Natural killer cell treated with Interleukin-12 subunit alpha and Interleukin-12 subunit beta and Interleukin-15 and Interleukin-18, amount 100 ng/mL, for 72 hours (primary cell): ENCODE data around the gene SLC30A2. TPM values are rescaled to one million over a fixed set of nuclear protein-coding genes. Genes with fewer than 3 reads are reported as not detected.

Experiments
- ATAC-seq, 2 donors: fragments of 150-1000 bp; cut with Tn5 transposase in 1 of 2; sonication (Bioruptor Pico), chemical (Tn5 transposase) in 1 of 2; 2 replicates each; pipeline ENCODE4 v1.10.0; 2021
- DNase-seq: peaks from one replicate; pipeline ENCODE4 v3.0.0; 2022; ENCODE audit warnings: low spot score
- H3K27ac Mint-ChIP-seq, 2 donors: 1 replicate in 1 of 2; 2 replicates in 1 of 2; pipeline ENCODE4 v1.8.0; 2022; ENCODE audit warnings: mixed read lengths in 2 of 2, mild to moderate bottlenecking in 1 of 2, moderate library complexity in 1 of 2
- H3K27me3 Mint-ChIP-seq, 2 donors: 1 replicate in 1 of 2; 2 replicates in 1 of 2; pipeline ENCODE4 v1.8.0; 2022; ENCODE audit warnings: mixed read lengths in 2 of 2
- H3K36me3 Mint-ChIP-seq: one replicate; pipeline ENCODE4 v1.8.0; 2022; ENCODE audit warnings: mixed read lengths
- H3K4me1 Mint-ChIP-seq, 2 donors: 1 replicate in 1 of 2; 2 replicates in 1 of 2; pipeline ENCODE4 v1.8.0; 2022; ENCODE audit warnings: low read depth in 2 of 2, mixed read lengths in 2 of 2, mild to moderate bottlenecking in 1 of 2
- H3K4me3 Mint-ChIP-seq: one replicate; pipeline ENCODE4 v1.8.0; 2022; ENCODE audit warnings: mixed read lengths
- H3K9me3 Mint-ChIP-seq: 2 replicates; pipeline ENCODE4 v1.8.0; 2022; ENCODE audit warnings: mixed read lengths
- total RNA-seq, 2 donors: library from RNA; stranded (reverse); gene quantifications; one replicate each; pipeline ENCODE4 v1.2.3, GENCODE V29; 2022

The SLC30A2 gene
- total RNA-seq, 2 donors from 2014 or later = not detected

DNA sequence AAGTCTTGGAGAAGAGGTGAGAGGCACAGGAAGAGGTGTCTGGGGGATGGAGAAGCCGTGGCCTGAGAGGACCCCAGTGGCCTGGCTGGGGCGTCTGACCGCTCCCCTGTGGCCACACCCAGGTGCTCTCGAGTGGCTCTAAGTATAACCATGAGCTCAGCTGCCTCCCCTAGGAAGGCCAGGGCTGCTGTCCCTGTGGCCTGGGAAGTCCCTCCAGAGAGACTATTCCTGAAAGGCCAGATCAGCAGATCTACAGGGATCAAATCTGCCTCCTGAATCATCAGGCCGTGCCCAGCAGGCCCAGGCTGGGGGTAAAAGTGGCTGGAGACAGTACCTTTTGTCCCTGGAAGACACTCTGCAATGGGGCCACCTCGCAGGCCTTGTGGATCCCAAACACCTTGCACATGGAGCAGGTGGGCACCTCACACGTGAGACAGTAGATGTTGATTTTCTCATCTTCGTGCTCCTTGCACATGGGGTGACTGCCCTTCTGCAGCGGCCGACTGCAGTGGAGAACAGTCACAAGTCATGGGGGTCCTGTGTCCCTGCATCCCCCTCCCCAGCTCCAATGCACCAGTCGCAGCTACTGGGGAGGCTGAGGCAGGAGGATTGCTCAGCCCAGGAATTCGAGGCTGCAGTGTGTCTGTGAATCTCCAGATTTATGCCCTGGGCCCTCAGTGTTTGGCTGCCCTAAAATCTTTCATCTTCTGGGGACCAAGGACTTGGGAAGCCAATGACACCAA lies 15.1 kb upstream of the SLC30A2 start:
- ATAC-seq = no peak
- no peak overlapping the region for H3K4me3 Mint-ChIP-seq
- H3K36me3 Mint-ChIP-seq = no peaks in the 10 kb centered on the region
- no peak for DNase-seq
- H3K27me3 Mint-ChIP-seq = peaks cover 13 to 23% of the 10 kb centered on the region in 2 donors
- no peaks in the 10 kb centered on the region for H3K4me1 Mint-ChIP-seq
- H3K9me3 Mint-ChIP-seq = no peaks in the 10 kb centered on the region
- no peak overlapping the region for H3K27ac Mint-ChIP-seq

DNA sequence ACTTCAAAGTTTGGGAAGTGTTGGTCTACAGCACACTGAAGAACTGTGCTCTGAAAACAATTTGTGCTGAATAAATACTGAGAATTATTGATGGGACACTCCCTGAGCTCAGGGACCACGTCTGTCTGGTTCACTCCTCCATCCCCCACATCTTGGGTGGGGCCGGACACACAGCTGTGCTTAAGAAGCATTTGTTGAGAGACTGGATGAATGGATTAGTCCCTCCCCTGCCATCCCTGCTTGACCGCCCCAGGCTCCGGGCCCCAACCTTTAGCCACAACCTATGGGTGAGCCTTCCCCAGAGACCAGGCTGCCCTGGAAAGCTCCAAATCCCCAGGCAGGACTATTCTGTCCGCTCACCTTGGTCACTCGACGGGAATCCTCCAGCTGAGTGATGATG lies 14.0 kb upstream of the SLC30A2 start:
- H3K27ac Mint-ChIP-seq = no peak overlapping the region
- H3K27me3 Mint-ChIP-seq = peaks cover 19 to 26% of the 10 kb centered on the region in 2 donors
- H3K9me3 Mint-ChIP-seq = no peaks in the 10 kb centered on the region
- no peaks in the 10 kb centered on the region for H3K36me3 Mint-ChIP-seq
- no peak overlapping the region for H3K4me3 Mint-ChIP-seq
- no peak for ATAC-seq
- no peak for DNase-seq
- H3K4me1 Mint-ChIP-seq = no peaks in the 10 kb centered on the region

- no peaks in the 10 kb centered on the region for H3K36me3 Mint-ChIP-seq
- H3K9me3 Mint-ChIP-seq = no peaks in the 10 kb centered on the region
- DNase-seq (no peak), ATAC-seq (no peak)
- H3K4me1 Mint-ChIP-seq = no peaks in the 10 kb centered on the region
- no peak overlapping the region for H3K4me3 Mint-ChIP-seq
- peaks cover 26 to 37% of the 10 kb centered on the region in 2 donors for H3K27me3 Mint-ChIP-seq
- H3K27ac Mint-ChIP-seq = no peak overlapping the region
Observed at GRCh38 chr1:26058052-26058595, 12.2 kb upstream of the SLC30A2 start.

DNA sequence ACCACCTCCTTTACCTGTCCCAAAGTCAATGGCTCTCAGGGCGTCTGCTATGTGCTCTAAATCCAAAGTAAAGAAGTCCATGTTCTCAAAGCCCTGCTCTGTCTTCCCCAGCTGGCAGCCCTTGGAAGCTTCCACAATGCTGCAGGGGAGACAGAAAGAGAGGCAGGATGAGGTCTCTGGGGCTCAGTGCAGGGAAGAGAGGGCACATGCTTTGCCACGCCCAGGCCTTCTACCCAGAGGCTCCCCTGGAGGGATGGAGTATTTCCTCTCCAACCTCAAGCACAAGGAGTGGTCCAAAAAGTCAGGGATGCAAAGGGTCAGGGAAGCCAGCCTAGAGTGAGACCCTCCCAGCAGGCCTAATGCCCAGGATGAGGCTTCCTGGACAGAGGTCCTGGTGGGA lies 11.3 kb upstream of the SLC30A2 start:
- Mint-ChIP-seq H3K27me3 (peaks cover 26 to 39% of the 10 kb centered on the region in 2 donors), H3K4me1 (no peaks in the 10 kb centered on the region), H3K27ac (no peak overlapping the region), H3K36me3 (no peaks in the 10 kb centered on the region), H3K9me3 (no peaks in the 10 kb centered on the region), H3K4me3 (no peak overlapping the region)
- DNase-seq = no peak
- ATAC-seq = no peak

GRCh38 chr1:26055041-26055440 lies 9.1 kb upstream of the SLC30A2 start:
- Mint-ChIP-seq H3K9me3 (no peaks in the 10 kb centered on the region), H3K36me3 (no peaks in the 10 kb centered on the region), H3K27me3 (peaks cover 35 to 57% of the 10 kb centered on the region in 2 donors), H3K27ac (no peak overlapping the region), H3K4me3 (no peak overlapping the region), H3K4me1 (no peaks in the 10 kb centered on the region)
- no peak for DNase-seq
- no peak for ATAC-seq

DNA sequence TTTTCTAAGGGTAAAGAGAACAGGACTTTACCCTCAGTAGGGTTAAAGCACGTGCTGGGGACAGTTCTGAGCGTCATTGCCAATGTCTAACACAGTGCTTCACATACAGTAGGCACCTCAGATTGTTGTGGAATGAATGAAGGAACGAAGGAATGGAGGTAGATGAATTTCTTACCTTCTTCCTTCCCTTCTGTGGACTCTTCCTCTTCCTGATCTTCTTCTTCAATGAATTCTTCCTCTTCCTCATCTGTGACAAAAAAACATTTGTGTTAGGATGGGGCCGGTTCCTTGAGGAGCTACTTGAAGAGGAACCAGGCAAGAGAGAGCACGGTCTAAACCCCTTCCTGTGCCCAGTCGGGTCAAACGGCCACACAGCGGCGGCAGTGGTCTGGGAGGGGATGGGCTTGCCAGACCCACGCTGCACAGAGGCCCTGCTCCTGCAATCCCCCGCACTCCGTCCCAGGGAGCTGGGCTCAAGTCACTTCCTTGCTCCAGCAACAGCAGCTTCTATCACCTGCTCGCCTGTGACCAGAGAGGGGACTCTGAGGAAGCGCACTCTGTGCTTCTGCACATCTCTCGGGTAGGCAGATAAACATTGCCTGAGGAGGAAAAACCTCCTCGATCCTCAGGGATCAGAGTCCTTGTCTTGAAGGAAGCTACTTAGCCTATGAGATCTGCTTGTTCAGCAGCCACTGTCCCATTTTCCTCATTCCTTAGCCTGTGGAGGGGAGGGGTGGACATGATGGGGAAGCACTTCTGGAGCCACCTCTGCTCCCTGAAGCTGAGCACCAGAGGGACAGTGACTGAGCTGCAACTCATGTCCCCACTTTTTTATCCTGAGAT lies 8.0 kb upstream of the SLC30A2 start:
- H3K4me3 Mint-ChIP-seq = no peak overlapping the region

GRCh38 chr1:26050248-26050640 lies 4.3 kb upstream of the SLC30A2 start:
- no peak for ATAC-seq
- no peak overlapping the region for H3K4me3 Mint-ChIP-seq
- H3K9me3 Mint-ChIP-seq = no peaks in the 10 kb centered on the region
- no peaks in the 10 kb centered on the region for H3K36me3 Mint-ChIP-seq
- peaks cover 0 to under 1% of the 10 kb centered on the region in 2 donors for H3K4me1 Mint-ChIP-seq
- H3K27ac Mint-ChIP-seq = no peak overlapping the region
- no peak for DNase-seq
- H3K27me3 Mint-ChIP-seq = peaks cover 41 to 53% of the 10 kb centered on the region in 2 donors

More for the DNA sequence above, 8.0 kb upstream of the SLC30A2 start:
- peaks cover 39 to 58% of the 10 kb centered on the region in 2 donors for H3K27me3 Mint-ChIP-seq
- no peak for ATAC-seq
- no peaks in the 10 kb centered on the region for H3K9me3 Mint-ChIP-seq
- no peak for DNase-seq
- no peaks in the 10 kb centered on the region for H3K4me1 Mint-ChIP-seq
- H3K36me3 Mint-ChIP-seq = no peaks in the 10 kb centered on the region
- no peak overlapping the region for H3K27ac Mint-ChIP-seq

GRCh38 chr1:26049531-26050247 lies 3.8 kb upstream of the SLC30A2 start:
- Mint-ChIP-seq H3K27ac (no peak overlapping the region), H3K4me3 (no peak overlapping the region), H3K4me1 (peaks cover 0 to 6% of the 10 kb centered on the region in 2 donors), H3K27me3 (peaks cover 44 to 54% of the 10 kb centered on the region in 2 donors), H3K9me3 (no peaks in the 10 kb centered on the region), H3K36me3 (no peaks in the 10 kb centered on the region)
- DNase-seq (no peak), ATAC-seq (no peak)

GRCh38 chr1:26047278-26047874 lies 1.5 kb upstream of the SLC30A2 start:
- H3K9me3 Mint-ChIP-seq = no peaks in the 10 kb centered on the region
- no peak overlapping the region for H3K4me3 Mint-ChIP-seq
- H3K27me3 Mint-ChIP-seq = peaks cover 43 to 47% of the 10 kb centered on the region in 2 donors
- no peak for ATAC-seq
- peaks cover 0 to 8% of the 10 kb centered on the region in 2 donors for H3K4me1 Mint-ChIP-seq
- no peaks in the 10 kb centered on the region for H3K36me3 Mint-ChIP-seq
- DNase-seq = no peak
- no peak overlapping the region for H3K27ac Mint-ChIP-seq

- no peak overlapping the region for H3K4me3 Mint-ChIP-seq
- no peak for ATAC-seq
- H3K27ac Mint-ChIP-seq = no peak overlapping the region
- DNase-seq = no peak
- peaks cover 0 to 8% of the 10 kb centered on the region in 2 donors for H3K4me1 Mint-ChIP-seq
- peaks cover 37 to 40% of the 10 kb centered on the region in 2 donors for H3K27me3 Mint-ChIP-seq
- no peaks in the 10 kb centered on the region for H3K36me3 Mint-ChIP-seq
- H3K9me3 Mint-ChIP-seq = no peaks in the 10 kb centered on the region
Observed at GRCh38 chr1:26046246-26047095, 553 bp upstream of the SLC30A2 start.

DNA sequence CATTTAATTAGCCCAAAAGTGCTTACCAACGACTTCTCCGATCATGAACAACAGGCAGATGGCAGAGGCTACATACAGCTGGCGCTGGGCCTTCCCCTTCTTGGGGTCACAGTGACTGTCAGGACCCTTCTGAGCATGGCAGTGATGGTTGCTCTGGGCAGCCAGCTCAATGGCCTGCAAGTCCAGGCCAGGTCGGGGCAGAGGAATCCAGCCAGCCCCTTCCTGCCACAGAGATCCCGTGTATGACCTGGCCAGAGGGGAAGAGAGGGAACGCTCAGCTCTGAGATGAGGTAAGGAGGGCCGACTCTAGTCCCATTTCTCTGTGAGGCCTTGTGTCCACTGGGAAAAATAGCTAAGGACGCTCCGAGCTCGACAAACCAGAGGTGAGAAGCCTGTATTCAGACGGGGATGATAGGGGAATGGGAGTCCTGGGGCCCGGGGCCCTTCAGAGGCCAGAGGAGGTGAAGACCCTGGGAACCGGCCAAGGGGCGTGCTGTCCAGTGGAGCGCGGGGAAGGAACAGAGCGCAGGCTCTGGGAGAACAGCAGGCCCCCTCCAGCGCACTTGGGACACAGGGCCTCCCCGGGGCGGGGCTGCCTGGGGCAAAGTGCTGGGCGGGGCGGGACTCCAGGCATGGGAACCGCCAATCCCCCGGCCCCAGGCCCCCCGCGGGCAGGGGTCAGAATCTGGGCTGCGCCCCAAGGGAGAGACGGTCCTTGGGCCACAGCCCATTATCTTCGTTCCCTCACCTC lies 772 bp downstream of the SLC30A2 start:
- Mint-ChIP-seq H3K9me3 (no peaks in the 10 kb centered on the region), H3K27me3 (peaks cover 29% of the 10 kb centered on the region in 2 donors), H3K27ac (no peak overlapping the region), H3K4me1 (peaks cover 0 to 8% of the 10 kb centered on the region in 2 donors), H3K4me3 (no peak overlapping the region), H3K36me3 (no peaks in the 10 kb centered on the region)
- no peak for DNase-seq
- no peak for ATAC-seq

GRCh38 chr1:26044414-26044813 lies 1.5 kb downstream of the SLC30A2 start:
- Mint-ChIP-seq H3K4me1 (peaks cover 0 to 8% of the 10 kb centered on the region in 2 donors), H3K27me3 (peaks cover 22 to 24% of the 10 kb centered on the region in 2 donors), H3K4me3 (no peak overlapping the region), H3K27ac (no peak overlapping the region), H3K9me3 (no peaks in the 10 kb centered on the region), H3K36me3 (no peaks in the 10 kb centered on the region)
- ATAC-seq = no peak
- no peak for DNase-seq
